Heart left ventricle (tissue), 13 donors: ENCODE measurements around the gene VSTM2L.

Experiments used
- CTCF ChIP-seq, 12 donors: fragments of 200-600 bp; sonication (generic) in 4 of 12; IDR thresholded peaks; one replicate each; pipeline versions ENCODE4 v1.5.0 to v1.8.0; 2018 to 2022; ENCODE audit warnings: antibody characterized with exemption in 12 of 12, mild to moderate bottlenecking in 5 of 12
- POLR2A ChIP-seq, 2 donors: fragments of 450-650 bp; IDR thresholded peaks; one replicate each; pipeline ENCODE4 v1.6.1; 2017; ENCODE audit warnings: antibody characterized with exemption in 2 of 2, mild to moderate bottlenecking in 2 of 2, moderate library complexity in 2 of 2
- donor health status: ischemic (EF 13 %, LVEDD 7.1; RV severe dilation, severe dysfunction).
- donor health status: DM: no; HTN: yes; CAD: no.
- donor health status: DM: no; HTN: no; CAD: no.
- donor health status: ischemic (EF 25% LVEDD 6.9; RV normal size, moderate dysfunction).
- donor health status: ischemic (EF 25% LVEDD 5.7; RV mildly dilated, moderate dysfunction).
- donor health status: ischemic (EF 35%, LVEDD 5.7; RV mildly dilated, moderate dysfunction).
- donor health status: nonischemic (EF 11% LVEDD 7.7; RV severe dilation, severe dysfunction).
- donor health status: DM: yes; HTN: yes; CAD: no.
- donor health status: PGD.
- donor health status: ischemic (EF 29% LVEDD 5.4; RV normal size, mild dysfunction).
- donor health status: nonischemic (EF 23%, LVEDD 6.1; RV moderate dilation, normal function).

- TF ChIP-seq CTCF (IDR thresholded peaks at IDR 0.05) (no peak), POLR2A (IDR thresholded peaks at IDR 0.05) (no peak)
Observed at GRCh38 chr20:37971561-37972127, 68.7 kb downstream of the VSTM2L start.
